Fibroblast of skin of left biceps (primary cell): Measurements from ENCODE around the gene AMBP.

Experiments used
- DNase-seq, 2 experiments: peaks; one replicate each; pipeline ENCODE4 v3.0.0-alpha.2; 2013; ENCODE audit warnings: low read depth in 2 of 2

The AMBP gene

GRCh38 chr9:114112778-114113584, 34.9 kb upstream of the AMBP start:
- DNase-seq: peak; percentile 16 to 18

GRCh38 chr9:114112325-114112724, 34.2 kb upstream of the AMBP start:
- no peak for DNase-seq

GRCh38 chr9:114110180-114110579, 32.1 kb upstream of the AMBP start:
- peak; percentile 64 to 71 for DNase-seq

GRCh38 chr9:114109124-114109523, 31.0 kb upstream of the AMBP start:
- DNase-seq: no peak

- DNase-seq: peak; percentile 34 to 35
Measured at GRCh38 chr9:114108016-114108833, 30.1 kb upstream of the AMBP start.

- no peak for DNase-seq
Measured at GRCh38 chr9:114107286-114108001, 29.3 kb upstream of the AMBP start.

GRCh38 chr9:114105236-114105635, 27.1 kb upstream of the AMBP start:
- no peak for DNase-seq

- DNase-seq: no peak
Measured at GRCh38 chr9:114102484-114102883, 24.4 kb upstream of the AMBP start.

GRCh38 chr9:114100536-114100935, 22.4 kb upstream of the AMBP start:
- no peak for DNase-seq

- no peak for DNase-seq
Measured at GRCh38 chr9:114099669-114100270, 21.7 kb upstream of the AMBP start.

GRCh38 chr9:114098936-114099668, 21.0 kb upstream of the AMBP start, which contains the start of gene KIF12:
KIF12 (minus strand) TSS chr9:114099292; CDS start chr9:114099276, 16 bp downstream.
- no peak for DNase-seq

- no peak for DNase-seq
Measured at GRCh38 chr9:114098021-114098935, 20.2 kb upstream of the AMBP start.

- DNase-seq: no peak
Measured at GRCh38 chr9:114097613-114098020, 19.5 kb upstream of the AMBP start.

GRCh38 chr9:114096866-114097612, 18.9 kb upstream of the AMBP start:
- DNase-seq: no peak

- DNase-seq: no peak
Measured at GRCh38 chr9:114096041-114096511, 18.0 kb upstream of the AMBP start.

GRCh38 chr9:114094971-114095370, 16.9 kb upstream of the AMBP start:
- DNase-seq: no peak

- no peak for DNase-seq
Measured at GRCh38 chr9:114093761-114094505, 15.8 kb upstream of the AMBP start.

GRCh38 chr9:114093031-114093471, 15.0 kb upstream of the AMBP start:
- DNase-seq: no peak
